GM21528 (cell line): ENCODE data around the gene MCU.
"Not testable (repeated sequence)": the region's sequence is repeated elsewhere in the genome, so short reads cannot be mapped to it uniquely, and the experiment has no call there.

Experiments
- ATAC-seq: cut with Tn5 transposase; IDR thresholded peaks from one replicate; pipeline ENCODE4 v1.9.1; 2021; ENCODE audit warnings: mild to moderate bottlenecking, moderate library complexity; ENCODE audit not compliant: unreplicated experiment, low FRiP score

Gene MCU

DNA sequence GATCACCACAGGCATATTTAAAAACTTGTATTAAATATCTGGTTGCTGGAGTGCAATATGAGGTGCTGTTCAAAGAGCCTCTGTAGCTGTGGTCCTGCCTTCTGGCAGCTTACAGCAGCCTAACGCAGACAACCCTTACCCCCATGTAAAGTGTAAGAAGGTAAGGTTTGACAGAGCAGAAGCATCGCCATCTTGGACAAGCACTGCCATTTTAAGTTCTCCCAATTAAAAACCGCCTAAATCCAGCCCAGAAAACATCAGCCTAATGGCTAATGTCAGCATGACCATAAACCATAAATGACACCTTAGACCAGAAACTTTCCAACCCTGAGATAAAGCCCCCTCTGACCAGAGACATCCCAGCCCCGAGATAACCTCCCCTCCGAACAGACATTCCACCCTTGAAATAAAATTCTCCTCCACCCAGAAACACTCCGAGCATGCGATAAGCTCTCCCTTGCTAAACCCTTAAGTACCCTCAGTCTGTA lies 196.3 kb downstream of the MCU start:
- ATAC-seq: no peak

DNA sequence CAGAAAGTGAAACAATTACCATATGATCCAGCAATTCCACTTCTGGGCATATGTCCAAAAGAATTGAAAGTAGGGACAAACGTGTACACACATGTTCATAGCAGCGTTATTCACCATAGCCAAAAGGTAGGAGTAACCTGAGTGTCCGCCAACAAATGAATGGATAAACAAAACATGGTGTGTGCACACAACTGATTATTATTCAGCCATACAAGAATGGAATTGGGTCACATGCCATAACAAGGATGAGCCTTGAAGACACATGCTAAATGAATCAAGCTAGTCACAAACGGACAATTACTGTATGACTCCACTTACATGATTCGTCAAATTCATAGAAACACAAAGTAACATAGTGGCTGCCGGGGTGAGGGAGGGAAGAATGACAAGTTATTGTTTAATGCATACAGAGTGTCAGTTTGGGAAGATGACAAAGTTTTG lies 197.5 kb downstream of the MCU start:
- no peak for ATAC-seq

DNA sequence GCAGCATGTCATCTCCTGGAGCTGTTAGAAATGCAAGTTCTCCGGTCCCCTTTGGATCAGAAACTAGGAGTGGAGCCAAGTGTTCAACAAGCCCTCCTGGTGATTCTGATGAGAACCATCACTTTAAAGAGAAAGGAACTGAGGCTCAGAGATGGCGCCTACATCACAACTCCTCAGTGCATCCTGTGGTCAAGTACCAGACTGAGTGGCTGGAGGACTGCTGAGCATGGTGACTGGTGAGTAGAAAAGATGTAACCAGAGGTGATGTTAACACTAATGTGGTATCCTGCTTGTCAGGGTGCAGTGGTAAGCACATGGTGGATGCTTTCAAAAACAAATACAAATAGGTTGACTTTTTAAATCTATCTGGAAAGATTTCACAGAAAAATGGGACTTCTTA lies 198.1 kb downstream of the MCU start:
- ATAC-seq: no peak

DNA sequence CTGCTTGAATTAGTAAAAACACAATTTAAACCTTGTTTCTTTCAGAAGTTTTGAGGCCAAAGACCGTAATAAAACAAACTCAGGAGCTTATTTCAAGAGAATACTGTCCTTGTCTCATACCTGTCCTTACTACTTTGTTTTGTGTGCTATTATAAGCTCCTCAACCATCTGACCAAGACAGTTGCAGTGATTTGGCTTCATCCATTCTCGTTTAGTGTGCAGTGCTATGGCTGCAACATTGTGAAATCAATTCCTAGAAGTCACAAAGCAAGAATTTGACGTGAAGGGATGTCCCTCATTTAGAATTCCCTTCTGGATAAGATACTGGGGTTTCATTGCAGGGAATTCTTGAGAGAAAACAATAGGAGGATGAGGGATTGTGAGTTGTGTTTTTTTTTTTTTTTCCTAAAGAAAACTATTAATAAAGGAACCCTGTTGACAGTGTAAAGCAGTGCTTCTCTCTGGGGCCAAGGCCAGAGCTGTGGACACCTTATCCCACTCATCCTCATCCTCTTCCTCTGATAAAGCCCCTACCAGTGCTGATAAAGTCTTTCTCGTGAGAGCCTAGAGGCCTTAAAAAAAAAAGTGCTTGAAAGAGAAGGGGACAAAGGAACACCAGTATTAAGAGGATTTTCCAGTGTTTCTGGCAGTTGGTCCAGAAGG lies 201.3 kb downstream of the MCU start, which contains the start of gene OIT3:
Gene OIT3 (plus strand): TSS at position 604 of the 663 bp plus-strand sequence. CDS start 60 bp downstream, outside the sequence.
- no peak for ATAC-seq

DNA sequence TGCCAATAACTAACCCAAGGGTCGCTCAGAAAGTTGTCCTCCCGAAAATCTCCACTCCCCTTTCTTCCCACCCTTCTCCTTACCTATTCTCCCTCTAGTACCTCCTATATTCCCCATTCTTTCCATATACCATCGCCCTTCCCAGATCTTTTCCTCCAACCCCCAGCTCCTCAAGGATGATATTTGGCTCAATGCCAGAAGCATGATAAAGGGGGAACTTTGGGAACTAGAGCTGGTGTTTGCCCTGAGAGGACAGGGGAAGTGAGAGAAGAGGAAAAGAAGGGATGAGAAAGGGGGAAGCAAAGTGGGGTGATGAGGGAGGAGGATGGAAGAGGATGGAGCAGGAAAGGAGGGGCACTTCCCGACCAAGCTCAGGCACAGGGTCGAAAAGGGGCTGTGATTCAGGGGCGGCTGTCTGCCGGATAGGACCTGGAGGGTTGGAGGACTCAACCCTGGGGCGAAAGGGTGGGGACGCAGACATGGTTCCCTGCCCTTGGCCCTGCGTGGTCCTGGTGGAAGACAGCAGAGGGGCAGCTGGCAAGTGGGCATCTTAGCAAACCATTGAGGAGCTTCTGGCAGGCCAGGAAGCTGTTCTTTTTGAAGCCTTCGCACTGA lies 203.4 kb downstream of the MCU start:
- no peak for ATAC-seq

DNA sequence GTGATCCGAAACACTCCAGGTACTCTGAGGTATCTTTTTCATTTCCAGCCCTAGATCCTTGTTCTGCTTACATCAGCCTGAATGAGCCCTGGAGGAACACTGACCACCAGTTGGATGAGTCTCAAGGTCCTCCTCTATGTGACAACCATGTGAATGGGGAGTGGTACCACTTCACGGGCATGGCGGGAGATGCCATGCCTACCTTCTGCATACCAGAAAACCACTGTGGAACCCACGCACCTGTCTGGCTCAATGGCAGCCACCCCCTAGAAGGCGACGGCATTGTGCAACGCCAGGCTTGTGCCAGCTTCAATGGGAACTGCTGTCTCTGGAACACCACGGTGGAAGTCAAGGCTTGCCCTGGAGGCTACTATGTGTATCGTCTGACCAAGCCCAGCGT lies 206.7 kb downstream of the MCU start:
- ATAC-seq: no peak

DNA sequence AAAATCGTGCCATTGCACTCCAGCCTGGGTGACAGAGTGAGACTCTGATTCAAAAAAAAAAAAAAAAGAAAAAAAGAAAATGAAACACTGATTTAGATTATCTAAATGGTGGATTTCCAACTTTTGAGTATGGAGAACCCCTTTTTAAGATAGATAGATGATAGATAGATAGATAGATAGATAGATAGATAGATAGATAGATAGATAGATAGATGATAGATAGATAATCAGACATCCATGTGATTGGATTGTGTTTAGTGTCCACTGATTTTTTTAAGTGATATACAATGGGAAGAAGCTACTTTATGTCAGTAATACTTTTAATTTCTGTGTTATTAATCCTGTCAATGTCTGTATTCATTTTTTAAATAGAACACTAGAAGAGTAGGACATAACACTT lies 207.6 kb downstream of the MCU start:
- ATAC-seq: no peak

DNA sequence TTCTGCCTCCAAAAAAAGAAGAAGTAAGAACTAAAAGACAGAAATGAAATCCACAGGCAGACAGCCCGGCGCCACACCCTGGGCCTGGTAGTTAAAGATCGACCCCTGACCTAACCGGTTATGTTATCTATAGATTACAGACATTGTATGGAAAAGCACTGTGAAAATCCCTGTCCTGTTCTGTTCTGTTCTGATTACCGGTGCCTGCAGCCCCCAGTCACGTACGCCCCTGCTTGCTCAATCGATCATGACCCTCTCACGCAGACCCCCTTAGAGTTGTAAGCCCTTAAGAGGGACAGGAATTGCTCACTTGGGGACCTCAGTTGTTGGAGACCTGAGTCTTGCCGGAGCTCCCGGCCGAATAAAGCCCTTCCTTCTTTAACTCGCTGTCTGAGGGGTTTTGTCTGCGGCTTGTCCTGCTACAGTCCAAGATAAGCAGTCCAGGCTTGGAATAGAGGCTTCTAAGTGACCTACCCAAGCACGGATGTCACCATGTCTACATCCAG lies 212.1 kb downstream of the MCU start:
- not testable (repeated sequence) for ATAC-seq

DNA sequence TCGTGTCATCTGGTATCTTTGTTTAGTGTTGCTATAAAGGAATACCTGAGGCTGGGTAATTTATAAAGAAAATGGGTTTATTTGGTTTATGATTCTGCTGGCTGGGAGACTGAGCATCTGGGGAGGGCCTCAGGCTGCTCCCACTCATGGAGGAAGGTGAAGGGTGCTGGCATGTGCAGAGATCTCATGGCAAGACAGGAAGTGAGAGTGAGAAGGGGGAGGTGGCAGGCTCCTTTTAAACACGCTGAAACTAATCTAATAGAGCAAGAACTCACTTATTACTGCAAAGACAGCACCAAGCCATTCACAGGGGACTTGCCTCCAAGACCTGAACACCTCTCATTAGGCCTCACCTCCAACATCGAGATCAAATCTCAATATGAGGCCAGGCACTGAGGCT lies 212.9 kb downstream of the MCU start:
- no peak for ATAC-seq

DNA sequence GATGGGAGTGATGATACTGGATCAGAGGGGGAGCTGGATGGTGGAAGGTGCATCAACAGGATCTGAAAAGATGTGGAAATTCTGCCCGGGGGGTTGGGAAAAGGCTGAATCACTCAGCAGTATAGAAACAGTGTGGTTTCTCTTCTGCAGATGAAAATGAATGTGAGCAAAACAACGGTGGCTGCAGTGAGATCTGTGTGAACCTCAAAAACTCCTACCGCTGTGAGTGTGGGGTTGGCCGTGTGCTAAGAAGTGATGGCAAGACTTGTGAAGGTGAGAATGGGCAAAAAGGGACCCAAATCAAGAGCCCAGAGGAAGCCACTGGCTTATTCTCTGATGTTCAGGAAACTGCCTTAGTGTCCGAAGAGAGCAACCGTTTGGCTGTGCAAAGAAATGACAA lies 214.5 kb downstream of the MCU start:
- no peak for ATAC-seq

DNA sequence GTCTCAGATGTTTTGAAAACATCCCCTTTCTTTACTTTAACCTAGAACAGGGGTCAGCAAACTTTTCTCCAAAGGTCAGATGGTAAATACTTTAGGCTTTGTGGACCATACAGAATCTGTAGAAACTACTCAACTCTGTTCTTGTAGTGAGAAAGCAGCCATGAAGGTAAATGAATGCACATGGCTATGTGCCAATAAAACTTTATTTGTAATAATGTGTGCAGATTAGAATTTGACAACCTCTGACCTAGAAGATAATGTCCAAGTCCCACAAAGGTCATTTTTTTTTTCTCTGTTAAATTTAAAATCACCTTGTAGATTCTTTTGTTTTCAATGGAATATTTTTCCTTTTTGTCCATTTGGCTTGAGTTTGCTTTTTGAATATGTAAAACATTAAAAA lies 218.8 kb downstream of the MCU start:
- no peak for ATAC-seq

DNA sequence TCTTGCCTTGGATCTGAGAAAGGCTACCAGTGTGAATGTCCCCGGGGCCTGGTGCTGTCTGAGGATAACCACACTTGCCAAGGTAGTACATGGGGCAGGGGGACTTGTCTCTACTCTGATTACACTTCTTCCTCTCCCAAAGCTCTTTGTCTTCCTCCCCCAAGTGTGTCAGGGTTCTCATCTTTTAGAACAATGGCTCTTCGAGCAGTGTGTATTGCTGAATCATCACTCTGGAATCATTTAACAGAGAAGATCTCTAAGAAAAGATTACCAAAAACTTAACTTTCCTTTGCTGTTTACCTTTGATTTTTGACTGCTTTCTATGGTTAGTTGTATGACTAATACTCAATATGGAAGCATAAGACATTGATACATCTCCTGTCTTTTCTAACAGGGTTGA lies 219.8 kb downstream of the MCU start:
- no peak for ATAC-seq

DNA sequence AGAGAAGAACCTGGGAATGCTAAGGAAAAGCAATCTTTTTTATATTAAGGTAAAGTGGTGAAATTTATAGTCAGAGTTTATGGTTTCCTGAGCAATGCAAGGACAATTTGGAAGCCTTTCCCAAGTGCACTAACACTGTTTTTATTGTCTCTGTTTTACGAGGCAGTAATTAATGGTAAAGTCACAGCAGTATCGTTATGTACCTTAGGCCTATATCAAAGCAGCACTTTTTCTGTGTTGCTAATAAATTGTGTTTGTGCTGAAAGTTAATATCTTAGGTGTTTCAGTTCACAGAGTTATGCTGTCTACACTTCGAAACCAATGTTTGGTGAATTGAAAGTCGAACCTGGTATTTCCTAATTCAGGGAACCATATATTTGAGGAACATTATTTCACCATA lies 220.8 kb downstream of the MCU start:
- ATAC-seq: no peak

DNA sequence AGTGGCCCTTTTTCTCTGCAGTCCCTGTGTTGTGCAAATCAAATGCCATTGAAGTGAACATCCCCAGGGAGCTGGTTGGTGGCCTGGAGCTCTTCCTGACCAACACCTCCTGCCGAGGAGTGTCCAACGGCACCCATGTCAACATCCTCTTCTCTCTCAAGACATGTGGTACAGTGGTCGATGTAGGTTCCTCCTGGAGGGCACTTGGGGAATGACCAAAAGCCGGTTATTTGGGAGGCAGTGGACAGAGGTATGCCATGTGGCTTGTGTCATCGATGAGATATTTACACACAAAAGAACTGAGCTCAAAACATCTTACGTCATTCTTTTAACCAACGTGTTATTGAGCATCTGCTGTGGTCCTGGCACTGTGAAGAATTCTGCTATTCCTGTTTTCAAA lies 221.3 kb downstream of the MCU start:
- ATAC-seq: no peak

DNA sequence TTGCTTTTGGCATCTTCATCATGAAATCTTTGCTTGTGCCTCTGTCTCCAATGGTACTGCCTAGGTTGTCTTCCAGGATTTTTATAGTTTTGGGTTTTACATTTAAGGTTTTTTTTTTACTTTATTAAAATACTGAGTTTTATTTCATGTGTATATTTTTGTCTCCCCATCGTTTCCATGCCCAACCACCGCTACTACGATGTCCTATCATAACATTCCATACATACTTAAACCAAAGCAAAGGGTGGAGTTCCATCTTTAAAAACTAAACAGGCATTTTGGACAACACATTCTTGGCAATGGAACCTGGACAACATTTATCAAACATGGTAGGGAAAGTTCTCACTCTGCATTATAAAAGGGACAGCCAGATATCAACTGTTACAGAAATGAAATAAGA lies 225.3 kb downstream of the MCU start:
- ATAC-seq: not testable (repeated sequence)

DNA sequence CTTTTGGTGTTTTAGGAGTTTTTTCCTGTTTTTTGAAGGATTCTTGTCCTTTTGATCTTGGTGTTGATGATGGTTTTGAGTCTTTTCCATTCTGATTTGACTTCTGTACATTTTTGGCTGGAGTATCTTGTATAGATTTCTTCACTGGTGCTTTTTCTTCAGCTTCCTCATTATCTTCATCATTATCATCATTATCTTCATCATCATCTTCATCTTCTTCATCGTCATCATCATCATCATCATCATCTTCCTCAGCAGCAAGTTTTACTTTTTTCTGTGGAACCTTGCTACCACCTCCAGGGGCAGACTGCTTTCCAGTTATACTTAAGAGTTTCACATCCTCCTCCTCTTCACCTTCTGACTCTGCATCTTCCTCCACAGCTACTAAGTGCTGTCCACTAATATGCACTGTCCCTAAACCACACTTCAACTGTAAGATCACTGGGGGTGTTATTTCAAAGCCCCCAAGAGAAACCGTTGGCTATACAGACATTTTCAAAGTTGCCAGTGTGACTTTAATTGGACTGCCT lies 225.9 kb downstream of the MCU start:
- not testable (repeated sequence) for ATAC-seq

DNA sequence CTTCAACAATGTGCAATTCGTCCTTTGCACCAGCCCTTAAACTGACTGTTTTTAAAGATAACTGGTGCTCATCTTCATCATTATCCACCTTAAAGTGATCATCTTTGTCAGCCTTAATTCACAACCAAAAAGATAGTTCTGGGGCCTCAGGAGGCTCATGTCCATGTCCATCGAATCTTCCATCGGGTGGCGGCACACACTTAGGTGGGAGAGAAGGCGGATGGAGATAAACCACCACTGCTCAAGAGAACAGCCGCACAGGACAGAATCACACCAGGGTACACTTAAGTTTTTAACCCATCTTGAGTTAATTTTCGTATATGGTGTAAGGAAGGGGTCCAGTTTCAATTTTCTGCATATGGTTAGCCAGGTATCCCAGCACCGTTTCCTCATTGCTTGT lies 226.4 kb downstream of the MCU start:
- no peak for ATAC-seq

DNA sequence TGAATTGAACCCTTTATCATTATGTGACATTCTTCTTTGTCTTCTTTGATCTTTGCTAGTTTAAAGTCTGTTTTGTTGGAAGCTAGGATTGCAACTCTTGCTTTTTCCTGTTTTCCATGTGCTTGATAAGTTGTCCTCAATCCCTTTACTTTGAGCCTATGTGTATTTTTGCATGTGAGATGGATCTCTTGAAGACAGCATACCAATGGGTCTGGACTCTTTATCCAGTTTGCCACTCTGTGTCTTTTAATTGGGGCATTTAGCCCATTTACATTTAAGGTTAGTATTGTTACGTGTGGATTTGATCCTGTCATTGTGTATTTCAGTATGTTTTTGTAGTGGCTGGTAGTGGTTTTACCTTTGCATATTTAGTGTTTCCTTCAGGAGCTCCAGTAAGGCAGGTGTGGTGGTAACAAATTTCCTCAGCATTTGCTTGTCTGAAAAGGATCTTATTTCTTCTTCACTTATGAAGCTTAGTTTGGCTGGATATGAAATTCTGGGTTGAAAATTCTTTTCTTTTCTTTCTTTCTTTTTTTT lies 229.3 kb downstream of the MCU start:
- not testable (repeated sequence) for ATAC-seq

DNA sequence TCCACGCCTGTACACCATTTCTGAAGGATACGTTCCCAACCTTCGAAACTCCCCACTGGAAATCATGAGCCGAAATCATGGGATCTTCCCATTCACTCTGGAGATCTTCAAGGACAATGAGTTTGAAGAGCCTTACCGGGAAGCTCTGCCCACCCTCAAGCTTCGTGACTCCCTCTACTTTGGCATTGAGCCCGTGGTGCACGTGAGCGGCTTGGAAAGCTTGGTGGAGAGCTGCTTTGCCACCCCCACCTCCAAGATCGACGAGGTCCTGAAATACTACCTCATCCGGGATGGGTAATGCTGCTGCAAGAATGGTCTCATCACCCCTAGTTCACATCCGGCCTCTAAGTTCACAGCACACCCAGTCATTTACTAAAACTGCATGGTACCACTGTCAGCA lies 232.4 kb downstream of the MCU start:
- ATAC-seq: no peak

DNA sequence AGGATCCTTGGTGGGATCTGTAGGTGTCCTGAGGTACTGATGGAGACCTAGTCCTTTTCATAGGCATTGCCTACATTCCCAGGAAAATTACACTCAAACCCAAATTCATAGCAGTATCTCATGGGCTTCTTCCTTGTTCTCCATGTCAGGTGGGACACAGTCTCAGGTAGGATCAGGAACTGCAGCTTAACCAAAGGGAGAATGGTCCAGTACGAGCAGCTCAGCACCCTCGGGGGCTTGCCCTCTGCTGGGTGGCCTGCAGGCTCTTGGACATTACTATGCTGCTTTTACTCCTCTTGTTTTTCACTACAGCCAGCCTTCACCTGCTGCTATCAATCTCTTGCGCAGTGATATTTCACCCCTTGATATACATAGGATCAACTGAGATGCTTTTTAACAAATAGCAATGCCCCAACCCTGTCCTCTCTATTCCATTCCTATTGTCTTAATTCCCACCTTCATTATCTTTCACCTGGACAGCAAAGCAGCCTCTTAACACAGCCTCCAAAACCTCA lies 234.1 kb downstream of the MCU start:
- ATAC-seq: no peak

DNA sequence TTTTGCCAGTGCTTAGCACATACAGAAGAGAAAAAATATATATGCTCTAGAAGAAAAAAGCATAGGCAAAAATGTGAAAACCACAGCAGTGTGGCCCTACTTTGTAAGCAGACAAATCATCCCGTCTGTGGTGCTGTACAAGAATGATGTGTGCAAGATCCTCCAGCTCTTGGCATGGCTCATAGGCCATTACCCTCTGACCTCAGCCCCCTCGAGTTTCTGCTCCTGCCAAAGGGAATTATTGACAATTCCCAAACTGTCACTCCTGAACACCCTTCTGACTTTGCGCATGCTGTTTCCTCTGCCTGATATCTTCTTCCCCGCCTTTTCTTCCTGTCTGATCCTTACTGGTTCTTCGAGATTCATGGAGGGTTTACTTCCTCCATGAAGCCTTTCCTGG lies 235.5 kb downstream of the MCU start:
- no peak for ATAC-seq
